Measurements from ENCODE around the gene KCNE2.
"Not testable (repeated sequence)": the region's sequence is repeated elsewhere in the genome, so short reads cannot be mapped to it uniquely, and the experiment has no call there.

DNA sequence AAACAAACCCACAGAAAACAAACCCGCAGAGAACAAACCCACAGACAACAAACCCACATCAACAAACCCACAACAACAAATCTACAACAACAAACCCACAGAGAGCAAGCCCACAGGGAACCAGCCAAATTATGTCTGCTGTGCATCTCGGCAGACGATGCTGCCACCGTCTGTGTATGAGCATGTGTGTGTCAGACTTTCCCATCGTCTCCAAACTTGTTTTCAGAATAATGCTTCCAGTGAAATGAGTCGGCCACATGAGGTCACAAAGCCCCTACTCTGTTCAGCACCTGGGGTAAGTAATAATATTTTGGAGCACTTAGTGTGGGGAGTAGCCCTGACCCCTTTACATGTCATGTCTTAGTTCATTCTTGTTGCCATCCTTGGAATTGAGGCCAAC lies 42.3 kb downstream of the KCNE2 start:
- TF ChIP-seq CTCF, POLR2A (IDR thresholded peaks at IDR 0.05): not testable (repeated sequence)

Measured in tibial nerve (tissue), 3 donors.